BLaER1 (cell line): ENCODE data around the gene PPP2R5E.
"Not testable (repeated sequence)": the region's sequence is repeated elsewhere in the genome, so short reads cannot be mapped to it uniquely, and the experiment has no call there.

Source experiments
- H3K27ac ChIP-seq: shearing (Covaris generic); formaldehyde crosslinking; 2 replicates; pipeline ENCODE4 v1.8.1; 2022
- H3K27me3 ChIP-seq: shearing (Covaris generic); formaldehyde crosslinking; 2 replicates; pipeline ENCODE4 v1.8.1; 2022
- H3K36me3 ChIP-seq: shearing (Covaris generic); formaldehyde crosslinking; 2 replicates; pipeline ENCODE4 v1.8.1; 2022
- H3K4me1 ChIP-seq: shearing (Covaris generic); formaldehyde crosslinking; 2 replicates; pipeline ENCODE4 v1.8.1; 2022
- H3K4me2 ChIP-seq: shearing (Covaris generic); formaldehyde crosslinking; 2 replicates; pipeline ENCODE4 v1.8.1; 2022
- H3K4me3 ChIP-seq: shearing (Covaris generic); formaldehyde crosslinking; 2 replicates; pipeline ENCODE4 v1.8.1; 2022
- H3K9ac ChIP-seq: shearing (Covaris generic); formaldehyde crosslinking; 2 replicates; pipeline ENCODE4 v1.8.1; 2022
- H3K9me3 ChIP-seq: shearing (Covaris generic); formaldehyde crosslinking; 2 replicates; pipeline ENCODE4 v1.8.1; 2022
- H4K20me1 ChIP-seq: shearing (Covaris generic); formaldehyde crosslinking; 2 replicates; pipeline ENCODE4 v1.8.1; 2022
- Cebpa-rat ChIP-seq: shearing (Covaris generic); IDR thresholded peaks from 2 replicates; pipeline ENCODE4 v1.8.1; 2022

PPP2R5E gene

GRCh38 chr14:63523735-63524426, 19.3 kb downstream of the PPP2R5E start:
- Histone ChIP-seq H3K9me3 (peaks cover 25% of the 10 kb centered on the region), H3K4me2 (no peak overlapping the region), H3K36me3 (peaks cover 80% of the 10 kb centered on the region), H3K27ac (no peak overlapping the region), H4K20me1 (peaks cover 54% of the 10 kb centered on the region), H3K4me3 (no peak overlapping the region), H3K27me3 (no peaks in the 10 kb centered on the region), H3K4me1 (no peaks in the 10 kb centered on the region), H3K9ac (no peak overlapping the region)
- TF ChIP-seq Cebpa-rat = no peak

DNA sequence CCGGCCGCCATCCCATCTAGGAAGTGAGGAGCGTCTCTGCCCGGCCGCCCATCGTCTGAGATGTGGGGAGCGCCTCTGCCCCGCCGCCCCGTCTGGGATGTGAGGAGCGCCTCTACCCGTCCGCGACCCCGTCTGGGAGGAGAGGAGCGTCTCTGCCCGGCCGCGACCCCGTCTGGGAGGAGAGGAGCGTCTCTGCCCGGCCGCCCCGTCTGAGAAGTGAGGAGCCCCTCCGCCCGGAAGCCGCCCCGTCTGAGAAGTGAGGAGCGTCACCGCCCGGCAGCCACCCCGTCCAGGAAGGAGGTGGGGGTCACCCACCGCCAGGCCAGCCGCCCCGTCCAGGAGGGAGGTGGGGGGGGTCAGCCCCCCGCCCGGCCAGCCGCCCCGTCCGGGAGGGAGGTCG, 20.7 kb downstream of the PPP2R5E start:
- H3K4me2 ChIP-seq = not testable (repeated sequence)

GRCh38 chr14:63517354-63517753, 25.8 kb downstream of the PPP2R5E start:
- TF ChIP-seq Cebpa-rat = no peak
- H3K9me3 ChIP-seq = peaks cover under 1% of the 10 kb centered on the region

More for the DNA sequence above, 20.7 kb downstream of the PPP2R5E start:
- not testable (repeated sequence) for H3K27me3 ChIP-seq, H3K27ac ChIP-seq, H3K9ac ChIP-seq, H3K4me3 ChIP-seq, H3K4me1 ChIP-seq
- Histone ChIP-seq H4K20me1 (peaks cover 52% of the 10 kb centered on the region), H3K9me3 (peaks cover 25% of the 10 kb centered on the region), H3K36me3 (peaks cover 82% of the 10 kb centered on the region)

GRCh38 chr14:63515240-63515639, 27.9 kb downstream of the PPP2R5E start:
- no peak overlapping the region for H3K4me2 ChIP-seq
- no peak overlapping the region for H3K27ac ChIP-seq
- no peaks in the 10 kb centered on the region for H3K9me3 ChIP-seq
- no peak overlapping the region for H3K4me3 ChIP-seq
- no peaks in the 10 kb centered on the region for H3K27me3 ChIP-seq
- no peak for TF ChIP-seq Cebpa-rat
- H3K4me1 ChIP-seq = no peaks in the 10 kb centered on the region
- no peak overlapping the region for H3K9ac ChIP-seq
- peaks cover 85% of the 10 kb centered on the region for H4K20me1 ChIP-seq
- peaks cover 39% of the 10 kb centered on the region for H3K36me3 ChIP-seq

More at GRCh38 chr14:63517354-63517753, 25.8 kb downstream of the PPP2R5E start:
- Histone ChIP-seq H3K4me2 (no peak overlapping the region), H3K27ac (no peak overlapping the region), H3K36me3 (peaks cover 37% of the 10 kb centered on the region), H3K4me3 (no peak overlapping the region), H3K27me3 (no peaks in the 10 kb centered on the region), H3K4me1 (no peaks in the 10 kb centered on the region), H4K20me1 (peaks cover 65% of the 10 kb centered on the region), H3K9ac (no peak overlapping the region)

DNA sequence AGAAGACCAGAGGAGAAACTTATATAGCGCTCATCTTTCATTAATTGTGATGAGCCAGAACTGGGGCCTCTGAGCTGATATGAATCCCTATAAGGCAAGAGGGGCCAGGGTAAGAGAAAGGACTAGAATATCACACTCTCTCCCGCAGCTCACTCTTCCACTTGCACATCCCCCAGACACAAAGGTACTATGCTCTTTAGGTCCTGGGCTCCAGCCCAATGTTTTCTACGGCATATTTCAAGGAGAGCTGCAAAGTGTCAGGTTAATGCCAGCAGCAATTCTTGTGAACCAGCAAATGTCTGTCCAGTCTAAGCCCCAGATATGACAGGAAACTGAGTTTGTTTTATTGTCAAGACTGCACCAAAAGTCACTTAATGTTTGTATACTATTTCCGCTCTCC, 29.4 kb downstream of the PPP2R5E start:
- Histone ChIP-seq H3K9ac (no peak overlapping the region), H3K36me3 (peaks cover 34% of the 10 kb centered on the region)

DNA sequence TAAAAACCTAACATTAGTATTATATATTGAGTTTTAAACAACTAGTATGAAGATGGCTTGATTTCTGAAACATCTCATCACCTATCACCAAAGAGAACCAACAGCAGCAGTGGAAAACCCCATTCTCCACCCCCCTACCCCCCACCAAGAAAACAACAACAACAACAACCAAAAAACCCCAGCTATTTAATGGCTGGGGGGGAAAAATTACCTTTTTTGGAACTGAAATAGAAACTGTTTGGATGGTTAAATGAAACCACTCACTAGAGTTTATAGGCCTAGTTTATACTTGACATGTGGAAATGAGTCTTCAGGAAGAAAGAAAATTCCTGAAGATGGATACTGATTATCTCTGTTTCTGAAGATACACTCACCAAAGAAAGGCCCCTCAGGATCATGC, 30.3 kb downstream of the PPP2R5E start:
- H3K27ac ChIP-seq = no peak overlapping the region
- peaks cover 34% of the 10 kb centered on the region for H3K36me3 ChIP-seq
- H3K4me1 ChIP-seq = peaks cover 7% of the 10 kb centered on the region
- H3K4me3 ChIP-seq = no peak overlapping the region
- no peaks in the 10 kb centered on the region for H3K27me3 ChIP-seq
- H3K4me2 ChIP-seq = no peak overlapping the region
- H4K20me1 ChIP-seq = peaks cover 95% of the 10 kb centered on the region
- no peak overlapping the region for H3K9ac ChIP-seq
- no peaks in the 10 kb centered on the region for H3K9me3 ChIP-seq
- no peak for TF ChIP-seq Cebpa-rat

More for the DNA sequence above, 29.4 kb downstream of the PPP2R5E start:
- Histone ChIP-seq H3K4me3 (no peak overlapping the region), H3K27ac (no peak overlapping the region), H3K9me3 (no peaks in the 10 kb centered on the region), H3K4me2 (no peak overlapping the region), H3K27me3 (no peaks in the 10 kb centered on the region), H4K20me1 (peaks cover 95% of the 10 kb centered on the region), H3K4me1 (no peaks in the 10 kb centered on the region)
- TF ChIP-seq Cebpa-rat = no peak

DNA sequence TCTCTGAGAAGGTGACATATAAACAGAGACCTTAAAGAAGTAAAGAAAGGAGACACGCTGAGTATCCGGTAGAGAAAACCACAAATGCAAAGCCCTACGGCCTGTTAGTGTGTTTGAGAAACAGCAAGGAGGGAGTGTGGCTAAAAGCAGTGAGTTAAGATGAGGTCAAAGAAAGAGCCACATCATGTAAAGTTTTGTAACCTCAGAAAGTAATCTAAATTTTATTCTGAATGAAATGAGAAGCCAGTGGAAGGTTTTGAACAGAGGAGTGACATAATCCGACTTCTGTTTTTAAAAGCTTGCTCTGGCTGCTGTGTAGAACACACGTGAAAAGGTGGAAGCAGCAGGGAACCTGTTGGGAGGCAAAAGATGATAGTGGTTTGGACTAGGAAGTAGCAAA, 32.6 kb downstream of the PPP2R5E start:
- Histone ChIP-seq H3K4me1 (peaks cover 7% of the 10 kb centered on the region), H3K4me3 (no peak overlapping the region), H3K36me3 (peaks cover 45% of the 10 kb centered on the region), H3K27me3 (no peaks in the 10 kb centered on the region), H3K27ac (no peak overlapping the region), H3K9me3 (peaks cover 6% of the 10 kb centered on the region), H4K20me1 (peaks cover 94% of the 10 kb centered on the region), H3K9ac (no peak overlapping the region), H3K4me2 (no peak overlapping the region)
- no peak for TF ChIP-seq Cebpa-rat

- peaks cover 6% of the 10 kb centered on the region for H3K9me3 ChIP-seq
- H3K9ac ChIP-seq = no peak overlapping the region
- no peak for TF ChIP-seq Cebpa-rat
- H3K4me3 ChIP-seq = no peak overlapping the region
- peaks cover 94% of the 10 kb centered on the region for H4K20me1 ChIP-seq
- no peak overlapping the region for H3K4me2 ChIP-seq
- H3K27ac ChIP-seq = no peak overlapping the region
- H3K4me1 ChIP-seq = peaks cover 7% of the 10 kb centered on the region
- H3K27me3 ChIP-seq = no peaks in the 10 kb centered on the region
- H3K36me3 ChIP-seq = peaks cover 49% of the 10 kb centered on the region
Measured at GRCh38 chr14:63508033-63508432, 35.1 kb downstream of the PPP2R5E start.

DNA sequence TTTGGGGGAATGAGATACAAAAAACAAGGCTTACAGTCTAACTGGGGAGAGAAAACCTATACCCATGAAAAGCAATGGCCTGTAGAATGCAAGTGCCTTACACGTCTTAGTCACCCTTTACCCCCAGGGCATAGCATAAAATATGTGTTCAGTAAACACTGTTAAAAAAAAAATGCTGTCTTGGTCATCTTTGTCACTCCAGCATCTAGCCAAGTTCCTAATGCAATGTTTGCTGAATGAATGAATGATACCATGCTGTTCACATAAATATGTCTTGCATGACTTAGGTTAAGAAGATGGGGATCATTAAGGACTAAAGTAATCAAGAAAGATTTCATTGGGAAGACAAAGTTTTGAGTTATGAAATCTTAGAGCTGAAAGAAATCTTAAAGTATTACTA, 38.5 kb downstream of the PPP2R5E start:
- no peak overlapping the region for H3K9ac ChIP-seq
- H3K36me3 ChIP-seq = peaks cover 39% of the 10 kb centered on the region
- no peak overlapping the region for H3K27ac ChIP-seq
- H3K27me3 ChIP-seq = no peaks in the 10 kb centered on the region
- H3K4me3 ChIP-seq = no peak overlapping the region
- peaks cover 7% of the 10 kb centered on the region for H3K4me1 ChIP-seq
- H3K9me3 ChIP-seq = peaks cover 6% of the 10 kb centered on the region
- peaks cover 95% of the 10 kb centered on the region for H4K20me1 ChIP-seq
- TF ChIP-seq Cebpa-rat = no peak
- no peak overlapping the region for H3K4me2 ChIP-seq

DNA sequence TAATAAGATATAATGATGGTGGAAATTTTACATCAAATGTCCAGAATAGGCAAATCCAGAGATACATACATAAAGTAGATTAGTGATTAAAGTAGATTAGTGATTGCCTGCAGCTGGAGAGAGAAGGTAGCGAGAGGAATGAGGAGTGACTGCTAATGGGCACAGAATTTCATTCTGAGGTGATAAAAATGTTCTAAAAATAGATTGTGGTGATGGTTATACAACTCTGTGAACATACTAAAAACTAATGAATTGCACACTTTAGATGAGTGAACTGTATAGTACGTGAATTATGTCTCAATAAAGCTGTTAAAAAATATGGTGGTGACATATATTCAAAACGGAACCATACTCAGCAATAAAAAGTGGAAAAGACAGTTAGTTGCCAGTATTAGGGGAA, 41.7 kb downstream of the PPP2R5E start:
- Histone ChIP-seq H3K27ac (no peak overlapping the region), H3K36me3 (peaks cover 27% of the 10 kb centered on the region), H3K4me3 (no peak overlapping the region), H3K27me3 (no peaks in the 10 kb centered on the region), H3K9me3 (no peaks in the 10 kb centered on the region), H3K4me1 (no peaks in the 10 kb centered on the region), H3K9ac (no peak overlapping the region), H4K20me1 (peaks cover 93% of the 10 kb centered on the region), H3K4me2 (no peak overlapping the region)
- no peak for TF ChIP-seq Cebpa-rat
